SU-DHL-6 (cell line): ENCODE measurements around the gene MOV10L1.

Experiments used
- EZH2phosphoT487 ChIP-seq: fragments of 200-600 bp; sonication (generic), shearing (Covaris generic); conservative IDR thresholded peaks from 2 replicates; pipeline ENCODE4 v1.6.1; 2018; ENCODE audit warnings: mild to moderate bottlenecking, antibody characterized with exemption, low read length, moderate library complexity, mixed read lengths
- TF ChIP-seq, protein P1 (sequence below): fragments of 200-600 bp; sonication (generic); IDR thresholded peaks from one replicate; pipeline ENCODE4 v1.5.1; 2017; ENCODE audit warnings: antibody characterized with exemption, mild to moderate bottlenecking, low read length, moderate library complexity; ENCODE audit not compliant: insufficient read depth, poor library complexity, severe bottlenecking

- TF ChIP-seq, protein P1, sequence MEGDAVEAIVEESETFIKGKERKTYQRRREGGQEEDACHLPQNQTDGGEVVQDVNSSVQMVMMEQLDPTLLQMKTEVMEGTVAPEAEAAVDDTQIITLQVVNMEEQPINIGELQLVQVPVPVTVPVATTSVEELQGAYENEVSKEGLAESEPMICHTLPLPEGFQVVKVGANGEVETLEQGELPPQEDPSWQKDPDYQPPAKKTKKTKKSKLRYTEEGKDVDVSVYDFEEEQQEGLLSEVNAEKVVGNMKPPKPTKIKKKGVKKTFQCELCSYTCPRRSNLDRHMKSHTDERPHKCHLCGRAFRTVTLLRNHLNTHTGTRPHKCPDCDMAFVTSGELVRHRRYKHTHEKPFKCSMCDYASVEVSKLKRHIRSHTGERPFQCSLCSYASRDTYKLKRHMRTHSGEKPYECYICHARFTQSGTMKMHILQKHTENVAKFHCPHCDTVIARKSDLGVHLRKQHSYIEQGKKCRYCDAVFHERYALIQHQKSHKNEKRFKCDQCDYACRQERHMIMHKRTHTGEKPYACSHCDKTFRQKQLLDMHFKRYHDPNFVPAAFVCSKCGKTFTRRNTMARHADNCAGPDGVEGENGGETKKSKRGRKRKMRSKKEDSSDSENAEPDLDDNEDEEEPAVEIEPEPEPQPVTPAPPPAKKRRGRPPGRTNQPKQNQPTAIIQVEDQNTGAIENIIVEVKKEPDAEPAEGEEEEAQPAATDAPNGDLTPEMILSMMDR = no peak
- TF ChIP-seq EZH2phosphoT487 = no peak
These were observed 86.4 kb downstream of the MOV10L1 start for GRCh38 chr22:50175921-50176849.
